Naive B cell (primary cell): ENCODE results near the gene AIFM1. TPM values are rescaled to one million over a fixed set of nuclear protein-coding genes. Genes with fewer than 3 reads are reported as not detected.

Experiments used
- ATAC-seq, 2 donors: fragments of 150-1000 bp; cut with Tn5 transposase; 2 replicates each; pipeline ENCODE4 v1.10.0; 2021; ENCODE audit warnings: low read depth in 2 of 2, mild to moderate bottlenecking in 2 of 2, moderate library complexity in 2 of 2
- DNase-seq: peaks from one replicate; pipeline ENCODE4 v3.0.0; 2022
- H3K27ac Mint-ChIP-seq, 6 donors: one replicate each; pipeline ENCODE4 v1.8.0; 2020 to 2022; ENCODE audit warnings: mild to moderate bottlenecking in 6 of 6, mixed read lengths in 6 of 6, moderate library complexity in 5 of 6, inconsistent platforms in 2 of 6
- H3K27me3 Mint-ChIP-seq, 3 donors: one replicate each; pipeline ENCODE4 v1.8.0; 2021 to 2022; ENCODE audit warnings: mixed read lengths in 3 of 3, mild to moderate bottlenecking in 1 of 3
- H3K36me3 Mint-ChIP-seq, 2 donors: one replicate each; pipeline ENCODE4 v1.8.0; 2020 to 2022; ENCODE audit warnings: mixed read lengths in 2 of 2, inconsistent platforms in 1 of 2, mild to moderate bottlenecking in 1 of 2
- H3K4me1 Mint-ChIP-seq, 3 donors: one replicate each; pipeline ENCODE4 v1.8.0; 2020 to 2022; ENCODE audit warnings: mixed read lengths in 3 of 3, inconsistent platforms in 1 of 3, mild to moderate bottlenecking in 1 of 3, moderate library complexity in 1 of 3
- H3K4me3 Mint-ChIP-seq, 8 donors: one replicate each; pipeline ENCODE4 v1.8.0; 2020 to 2022; ENCODE audit warnings: mild to moderate bottlenecking in 8 of 8, mixed read lengths in 8 of 8, moderate library complexity in 8 of 8, inconsistent platforms in 2 of 8
- H3K9me3 Mint-ChIP-seq, 7 donors: one replicate each; pipeline ENCODE4 v1.8.0; 2020 to 2022; ENCODE audit warnings: mixed read lengths in 7 of 7, mild to moderate bottlenecking in 5 of 7, inconsistent platforms in 2 of 7, moderate library complexity in 1 of 7
- polyA plus RNA-seq, 6 donors: library from polyadenylated mRNA; unstranded; fragments of 300-500 nt; fragmentation: Illumina TruSeq; gene quantifications; one replicate each; pipeline ENCODE4 v1.2.3, GENCODE V29; 2021; ENCODE audit warnings: low read depth in 6 of 6

The AIFM1 gene
- polyA plus RNA-seq, 6 donors from 2014 or later, result 13.6 to 24.2 (median 20.3) TPM

GRCh38 chrX:130090364-130090763 lies 75.3 kb downstream of the AIFM1 start:
- DNase-seq (no peak), ATAC-seq (no peak)
- Mint-ChIP-seq H3K9me3 (no peaks in the 10 kb centered on the region), H3K4me1 (peaks cover 33 to 85% (median 51%) of the 10 kb centered on the region in 3 donors), H3K27me3 (no peaks in the 10 kb centered on the region), H3K36me3 (no peaks in the 10 kb centered on the region), H3K27ac (peak overlapping the region in 5 of 6 donors; percentile 57 to 93 (median 85)), H3K4me3 (peak overlapping the region; percentile 51 to 91 (median 80))

- H3K27me3 Mint-ChIP-seq, result no peaks in the 10 kb centered on the region
- H3K4me1 Mint-ChIP-seq, result peaks cover 48 to 88% (median 61%) of the 10 kb centered on the region in 3 donors
- no peaks in the 10 kb centered on the region for H3K36me3 Mint-ChIP-seq
Observed at GRCh38 chrX:130086447-130087206, 79.0 kb downstream of the AIFM1 start.

GRCh38 chrX:130085551-130086446 lies 79.8 kb downstream of the AIFM1 start:
- peak overlapping the region in 5 of 6 donors; percentile 10 to 95 (median 84) for H3K27ac Mint-ChIP-seq
- H3K9me3 Mint-ChIP-seq, result no peaks in the 10 kb centered on the region
- peaks cover 50 to 91% (median 66%) of the 10 kb centered on the region in 3 donors for H3K4me1 Mint-ChIP-seq
- no peaks in the 10 kb centered on the region for H3K36me3 Mint-ChIP-seq
- DNase-seq, result no peak
- no peak for ATAC-seq
- H3K27me3 Mint-ChIP-seq, result no peaks in the 10 kb centered on the region
- H3K4me3 Mint-ChIP-seq, result peak overlapping the region; percentile 76 to 91 (median 86)

More at GRCh38 chrX:130086447-130087206, 79.0 kb downstream of the AIFM1 start:
- no peaks in the 10 kb centered on the region for H3K9me3 Mint-ChIP-seq
- H3K27ac Mint-ChIP-seq, result peak overlapping the region in 5 of 6 donors; percentile 10 to 95 (median 82)
- H3K4me3 Mint-ChIP-seq, result peak overlapping the region; percentile 76 to 90 (median 86)
- ATAC-seq, result peak; percentile 54 to 58
- DNase-seq, result peak; percentile 51

- Mint-ChIP-seq H3K9me3 (no peaks in the 10 kb centered on the region), H3K36me3 (no peaks in the 10 kb centered on the region), H3K27me3 (no peaks in the 10 kb centered on the region), H3K27ac (peak overlapping the region; percentile 57 to 95 (median 84)), H3K4me1 (peaks cover 48 to 84% (median 60%) of the 10 kb centered on the region in 3 donors), H3K4me3 (peak overlapping the region; percentile 67 to 91 (median 86))
- ATAC-seq, result peak; percentile 24 to 37
- DNase-seq, result peak; percentile 40
Observed at GRCh38 chrX:130084631-130085237, 80.9 kb downstream of the AIFM1 start.

GRCh38 chrX:130083656-130084382 lies 81.8 kb downstream of the AIFM1 start:
- Mint-ChIP-seq H3K27ac (peak overlapping the region in 5 of 6 donors; percentile 26 to 95 (median 85)), H3K9me3 (no peaks in the 10 kb centered on the region), H3K27me3 (no peaks in the 10 kb centered on the region), H3K4me1 (peaks cover 50 to 82% (median 60%) of the 10 kb centered on the region in 3 donors), H3K4me3 (peak overlapping the region; percentile 68 to 91 (median 86)), H3K36me3 (no peaks in the 10 kb centered on the region)
- ATAC-seq (peak; percentile 6 to 15), DNase-seq (no peak)

- Mint-ChIP-seq H3K4me1 (peaks cover 50 to 75% (median 60%) of the 10 kb centered on the region in 3 donors), H3K9me3 (no peaks in the 10 kb centered on the region), H3K4me3 (peak overlapping the region; percentile 68 to 91 (median 86)), H3K27ac (peak overlapping the region in 5 of 6 donors; percentile 59 to 95 (median 74)), H3K27me3 (no peaks in the 10 kb centered on the region), H3K36me3 (no peaks in the 10 kb centered on the region)
- DNase-seq (no peak), ATAC-seq (no peak)
Observed at GRCh38 chrX:130083107-130083490, 82.5 kb downstream of the AIFM1 start.

- peaks cover 45 to 70% (median 54%) of the 10 kb centered on the region in 3 donors for H3K4me1 Mint-ChIP-seq
- no peaks in the 10 kb centered on the region for H3K36me3 Mint-ChIP-seq
- H3K27me3 Mint-ChIP-seq, result no peaks in the 10 kb centered on the region
- ATAC-seq (peak; percentile 77 to 82), DNase-seq (peak; percentile 69)
- peak overlapping the region; percentile 82 to 93 (median 90) for H3K4me3 Mint-ChIP-seq
- no peaks in the 10 kb centered on the region for H3K9me3 Mint-ChIP-seq
- H3K27ac Mint-ChIP-seq, result peak overlapping the region; percentile 67 to 96 (median 92)
Observed at GRCh38 chrX:130082244-130083106, 83.2 kb downstream of the AIFM1 start.

GRCh38 chrX:130081421-130082045 lies 84.1 kb downstream of the AIFM1 start:
- H3K4me3 Mint-ChIP-seq, result peak overlapping the region; percentile 38 to 91 (median 79)
- no peaks in the 10 kb centered on the region for H3K36me3 Mint-ChIP-seq
- H3K4me1 Mint-ChIP-seq, result peaks cover 45 to 64% (median 47%) of the 10 kb centered on the region in 3 donors
- ATAC-seq, result no peak
- H3K27me3 Mint-ChIP-seq, result no peaks in the 10 kb centered on the region
- no peaks in the 10 kb centered on the region for H3K9me3 Mint-ChIP-seq
- H3K27ac Mint-ChIP-seq, result peak overlapping the region in 4 of 6 donors; percentile 43 to 95 (median 80)
- no peak for DNase-seq

- H3K27ac Mint-ChIP-seq, result peak overlapping the region in 2 of 6 donors; percentile 67 to 95
Observed at GRCh38 chrX:130080791-130081367, 84.8 kb downstream of the AIFM1 start.

GRCh38 chrX:130079824-130080406 lies 85.7 kb downstream of the AIFM1 start:
- H3K4me1 Mint-ChIP-seq, result peaks cover 37 to 47% (median 37%) of the 10 kb centered on the region in 3 donors
- no peak for ATAC-seq
- H3K27me3 Mint-ChIP-seq, result no peaks in the 10 kb centered on the region
- peak; percentile 46 for DNase-seq
- no peaks in the 10 kb centered on the region for H3K36me3 Mint-ChIP-seq
- peaks cover 0 to 3% (median 0%) of the 10 kb centered on the region in 7 donors for H3K9me3 Mint-ChIP-seq
- H3K27ac Mint-ChIP-seq, result peak overlapping the region in 2 of 6 donors; percentile 2 to 87
- H3K4me3 Mint-ChIP-seq, result peak overlapping the region in 2 of 8 donors; percentile 45 to 71

More at GRCh38 chrX:130080791-130081367, 84.8 kb downstream of the AIFM1 start:
- H3K4me1 Mint-ChIP-seq, result peaks cover 39 to 57% (median 40%) of the 10 kb centered on the region in 3 donors
- H3K4me3 Mint-ChIP-seq, result peak overlapping the region in 4 of 8 donors; percentile 45 to 91 (median 64)
- H3K27me3 Mint-ChIP-seq, result no peaks in the 10 kb centered on the region
- DNase-seq (no peak), ATAC-seq (no peak)
- H3K9me3 Mint-ChIP-seq, result no peaks in the 10 kb centered on the region
- H3K36me3 Mint-ChIP-seq, result no peaks in the 10 kb centered on the region
